GM12878 (cell line): Measurements from ENCODE around the gene CCR1. TPM values are rescaled to one million over a fixed set of nuclear protein-coding genes. Genes with fewer than 3 reads are reported as not detected.

Experiments
- ATAC-seq: fragments of 200-7000 bp; cut with Tn5 transposase; 3 replicates; pipeline ENCODE4 v1.9.1; 2020; ENCODE audit warnings: mild to moderate bottlenecking, moderate library complexity
- BruUV-seq: library from RNA; stranded (reverse); fragments of 400-500 nt; replicated peaks from 2 replicates; lab custom pipeline; 2021; lab: Mats Ljungman, UMichigan
- CTCF ChIA-PET: fragments of 300-600 bp; sonication (Branson Sonifier 250); formaldehyde crosslinking; extraction: SDS; loops from one replicate; lab custom pipeline; 2021; ENCODE audit warnings: inconsistent platforms; lab: Yijun Ruan, JAX
- POLR2A ChIA-PET: fragments of 350-600 bp; formaldehyde crosslinking; extraction: SDS; loops from one replicate; lab custom pipeline; 2021; ENCODE audit warnings: inconsistent platforms; lab: Charles Lee
- RAD21 ChIA-PET: fragments of 300-600 bp; sonication (Branson Sonifier 250); formaldehyde crosslinking; loops from one replicate; lab custom pipeline; 2023; ENCODE audit warnings: antibody characterized with exemption; ENCODE audit not compliant: unreplicated experiment; lab: Charles Lee
- SMC1A ChIA-PET: fragments of 300-600 bp; sonication (Branson Sonifier 250); formaldehyde crosslinking; loops from one replicate; lab custom pipeline; 2023; ENCODE audit not compliant: unreplicated experiment, uncharacterized antibody; lab: Charles Lee
- DNase-seq: peaks from one replicate; pipeline ENCODE4 v3.0.0-alpha.2; 2011; ENCODE audit warnings: low read depth, low spot score
- FAIRE-seq: peaks from 3 replicates; lab custom pipeline; 2011; peaks lifted over from hg19 to GRCh38; lab: Jason Lieb, UNC
- H2AFZ ChIP-seq: 2 replicates; pipeline ENCODE4 v1.6.0; 2011; ENCODE audit warnings: low read depth, low read length, control low read depth; ENCODE audit not compliant: control insufficient read depth
- H3K27ac ChIP-seq: 2 replicates; pipeline ENCODE4 v1.5.1; 2011; ENCODE audit warnings: control low read depth; ENCODE audit not compliant: control insufficient read depth, insufficient read depth
- H3K27me3 ChIP-seq, 2 experiments: replicated peaks in 1 of 2; 2 replicates each; pipeline versions ENCODE4 v1.6.0 to v1.6.1; 2011; ENCODE audit warnings: low read length in 1 of 2; ENCODE audit not compliant: control insufficient read depth in 2 of 2, insufficient read depth in 2 of 2
- H3K36me3 ChIP-seq, 2 experiments: 2 replicates each; pipeline ENCODE4 v1.5.1; 2011; ENCODE audit warnings: low read length in 1 of 2; ENCODE audit not compliant: control insufficient read depth in 2 of 2, insufficient read depth in 2 of 2
- H3K4me1 ChIP-seq: 2 replicates; pipeline ENCODE4 v1.6.1; 2011; ENCODE audit warnings: mild to moderate bottlenecking, low read length, moderate library complexity, mixed read lengths; ENCODE audit not compliant: control insufficient read depth, insufficient read depth
- H3K4me2 ChIP-seq: 2 replicates; pipeline ENCODE4 v1.6.0; 2011; ENCODE audit warnings: control low read depth; ENCODE audit not compliant: control insufficient read depth, insufficient read depth
- H3K4me3 ChIP-seq: fragments of 200-600 bp; sonication (generic); 2 replicates; pipeline ENCODE4 v1.5.1; 2016
- H3K79me2 ChIP-seq: 2 replicates; pipeline ENCODE4 v1.6.0; 2011; ENCODE audit warnings: low read length; ENCODE audit not compliant: control insufficient read depth, insufficient read depth
- H3K9ac ChIP-seq: 2 replicates; pipeline ENCODE4 v1.8.0; 2011; ENCODE audit warnings: low read length, control low read depth, mixed read lengths; ENCODE audit not compliant: control insufficient read depth, insufficient read depth
- H3K9me3 ChIP-seq: replicated peaks from 3 replicates; pipeline ENCODE4 v1.5.1; 2011; ENCODE audit warnings: mild to moderate bottlenecking, low read length; ENCODE audit not compliant: control insufficient read depth, insufficient read depth
- H4K20me1 ChIP-seq: 2 replicates; pipeline ENCODE4 v1.6.0; 2011; ENCODE audit not compliant: control insufficient read depth, insufficient read depth
- CEBPB ChIP-seq, 2 experiments: fragments of 150-350 bp in 1 of 2; IDR thresholded peaks; 2 replicates each; pipeline ENCODE4 v1.6.1; 2012 to 2014; ENCODE audit warnings: low read depth in 2 of 2, low read length in 2 of 2, borderline replicate concordance in 1 of 2, inconsistent platforms in 1 of 2
- CHD1 ChIP-seq: IDR thresholded peaks from 2 replicates; pipeline ENCODE4 v1.6.1; 2012; ENCODE audit warnings: low read depth, low read length, improper control_type of control experiment
- CREM ChIP-seq: IDR thresholded peaks from 2 replicates; pipeline ENCODE4 v1.6.1; 2014; ENCODE audit warnings: antibody characterized with exemption, low read depth
- ETV6 ChIP-seq, 2 experiments: fragments of 450-650 bp in 1 of 2; IDR thresholded peaks in 1 of 2; conservative IDR thresholded peaks in 1 of 2; 2 replicates each; pipeline ENCODE4 v1.6.1; 2014; ENCODE audit warnings: antibody characterized with exemption in 1 of 2, borderline replicate concordance in 1 of 2, low read depth in 1 of 2, mild to moderate bottlenecking in 1 of 2, moderate library complexity in 1 of 2
- MEF2A ChIP-seq: IDR thresholded peaks from 2 replicates; pipeline ENCODE4 v1.6.1; 2011; ENCODE audit warnings: low read depth, mild to moderate bottlenecking, low read length, moderate library complexity; ENCODE audit not compliant: insufficient read depth
- MEF2B ChIP-seq: fragments of 450-650 bp; IDR thresholded peaks from 2 replicates; pipeline ENCODE4 v1.6.1; 2018; ENCODE audit warnings: mild to moderate bottlenecking, moderate library complexity; ENCODE audit not compliant: partially characterized antibody, poor library complexity, severe bottlenecking
- ZNF207 ChIP-seq: fragments of 450-650 bp; IDR thresholded peaks from 2 replicates; pipeline ENCODE4 v1.6.1; 2014; ENCODE audit warnings: antibody characterized with exemption, mild to moderate bottlenecking, borderline replicate concordance
- WGBS: methylation state at CpG from one replicate; pipeline ENCODE4 v1.1.6; 2016; ENCODE audit warnings: low lambda C conversion rate; ENCODE audit not compliant: insufficient replicate concordance, insufficient coverage; ENCODE audit errors: missing lambda C conversion rate; 5-methylcytosine and 5-hydroxymethylcytosine counted together
- in situ Hi-C: fragments of 300-500 bp; cut with MboI; formaldehyde crosslinking; loops from 9 replicates; pipeline ENCODE4 v1.14.3; 2018; ENCODE audit warnings: mixed read lengths
- intact Hi-C: fragments of 100-400 bp; cut with micrococcal nuclease; formaldehyde crosslinking; loops from one replicate; pipeline ENCODE4 v1.14.2; 2022; ENCODE audit not compliant: unreplicated experiment
- polyA plus RNA-seq, 11 experiments: library from polyadenylated mRNA; depleted of rRNA in 4 of 11; unstranded in 6 of 11; stranded (reverse) in 5 of 11; fragments of >200 nt; fragmentation: Nextera tagmentation in 4 of 11; fragmentation: Illumina TruSeq in 1 of 11; extraction: Ambion mirVana in 4 of 11; extraction: Trizol in 1 of 11; gene quantifications; 1 replicate in 1 of 11; 2 replicates in 10 of 11; pipeline versions ENCODE4 v1.2.1 to v1.2.3, GENCODE V29; 2011 to 2016; ENCODE audit warnings: inconsistent platforms in 2 of 11, missing spikeins in 2 of 11, low read depth in 1 of 11
- total RNA-seq, 4 experiments: library from RNA; depleted of rRNA in 3 of 4; stranded (reverse); fragments of >200 nt in 3 of 4; fragmentation: Illumina TruSeq in 1 of 4; extraction: Trizol in 1 of 4; gene quantifications; 2 replicates each; pipeline versions ENCODE4 v1.2.1 to v1.2.3, GENCODE V29; 2013 to 2021

CCR1 gene
- total and polyA plus RNA-seq, 10 of the 15 experiments (the other 5 are each of a cell fraction or from before 2014, with no cell fraction given) = 2.3 to 11.0 (median 7.8) TPM

DNA sequence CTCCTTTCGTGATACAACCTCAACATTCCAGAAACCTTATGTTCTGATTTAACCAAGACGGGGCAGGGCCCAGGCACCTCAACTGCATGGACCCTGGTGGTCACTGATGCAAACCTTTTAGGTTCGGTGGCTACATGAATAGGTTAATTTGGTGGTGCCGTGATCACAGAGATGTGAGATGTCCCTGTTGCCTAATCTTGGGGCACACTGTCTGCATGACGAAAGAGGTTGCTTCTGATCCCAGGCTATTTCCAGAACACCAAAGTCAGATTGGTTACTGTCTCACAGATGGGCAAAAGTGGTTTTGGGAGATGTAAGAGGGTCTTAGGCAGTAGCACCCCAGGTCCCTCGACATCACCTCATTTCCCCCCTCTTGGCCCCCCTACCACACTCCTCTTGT is 4.0 kb upstream of the CCR1 start:
- H3K36me3 ChIP-seq = no peaks in the 10 kb centered on the region
- H3K4me3 ChIP-seq = no peak overlapping the region
- ATAC-seq (no peak), DNase-seq (no peak), FAIRE-seq (no peak)
- H2AFZ ChIP-seq = no peak overlapping the region
- H4K20me1 ChIP-seq = no peaks in the 10 kb centered on the region
- no peaks in the 10 kb centered on the region for H3K9me3 ChIP-seq
- no peak overlapping the region for H3K9ac ChIP-seq
- POLR2A ChIA-PET = no interaction called here
- peaks cover 49% of the 10 kb centered on the region for H3K4me1 ChIP-seq
- in situ Hi-C loops = loop anchor here (5.0 to 10.0 kb wide), 2 partner anchors 160 to 267 kb away; partner anchors contain the start of genes CCR5 and CXCR6
- TF ChIP-seq CEBPB (IDR thresholded peaks at IDR 0.05; ENCODE audit: borderline replicate concordance in 1 of 2, low read depth in 2 of 2, low read length in 2 of 2) = no peak
- no peak for TF ChIP-seq ETV6 (conservative IDR thresholded peaks at IDR 0.05 in 1 of 2, IDR thresholded peaks at IDR 0.05 in 1 of 2; ENCODE audit: borderline replicate concordance in 1 of 2, low read depth in 1 of 2)
- no peak for TF ChIP-seq CREM
- no peak for TF ChIP-seq CHD1
- TF ChIP-seq ZNF207 = no peak
- TF ChIP-seq MEF2A = no peak
- TF ChIP-seq MEF2B = no peak
- no peak overlapping the region for H3K27ac ChIP-seq
- peaks cover 0 to 5% of the 10 kb centered on the region in 2 experiments; a peak in 1 of 4 replicates for H3K27me3 ChIP-seq
- SMC1A ChIA-PET = interaction anchor here (1.0 to 7.8 kb wide), 3 partner anchors 121 to 166 kb away, joined by 5 to 342 read pairs (median 185); partner anchors contain the start of gene CCR5
- intact Hi-C loops = no loop called here
- no peak overlapping the region for H3K4me2 ChIP-seq
- BruUV-seq = no TSS peak
- CTCF ChIA-PET = interaction anchor here (7.2 to 7.7 kb wide), 2 partner anchors 126 to 157 kb away, joined by 177 to 396 read pairs; partner anchors contain the start of gene CCR5
- no peaks in the 10 kb centered on the region; the same call in 1 of the 2 replicates for H3K79me2 ChIP-seq
- 52% methylated on average over 6 of the region's 6 CpGs for WGBS
- RAD21 ChIA-PET = interaction anchor here (7.3 to 7.7 kb wide), 2 partner anchors 120 to 159 kb away, joined by 191 to 268 read pairs; partner anchors contain the start of gene CCR5
